Fibroblast of the conjunctiva (primary cell): Measurements from ENCODE around the gene FBLN1.
A peak's percentile ranks its signal among the peaks of the same experiment; 100 is the strongest.
"Not testable (repeated sequence)": the region's sequence is repeated elsewhere in the genome, so short reads cannot be mapped to it uniquely, and the experiment has no call there.

Experiments
- DNase-seq: peaks from one replicate; pipeline ENCODE4 v3.0.0-alpha.2; 2010; ENCODE audit warnings: low read depth

Gene FBLN1

GRCh38 chr22:45476814-45477213 lies 25.9 kb upstream of the FBLN1 start:
- DNase-seq, result no peak

GRCh38 chr22:45477366-45478107 lies 25.1 kb upstream of the FBLN1 start:
- DNase-seq, result no peak

- DNase-seq, result peak; percentile 96
These were observed 24.4 kb upstream of the FBLN1 start for GRCh38 chr22:45478108-45478771.

- no peak for DNase-seq
These were observed 22.0 kb upstream of the FBLN1 start for GRCh38 chr22:45480717-45481116.

GRCh38 chr22:45481661-45482060 lies 21.0 kb upstream of the FBLN1 start:
- DNase-seq, result no peak

- DNase-seq, result no peak
These were observed 20.5 kb upstream of the FBLN1 start for GRCh38 chr22:45482169-45482568.

- DNase-seq, result no peak
These were observed 19.4 kb upstream of the FBLN1 start for GRCh38 chr22:45483319-45483718.

GRCh38 chr22:45483918-45484499 lies 18.7 kb upstream of the FBLN1 start:
- no peak for DNase-seq

GRCh38 chr22:45484742-45485141 lies 17.9 kb upstream of the FBLN1 start:
- DNase-seq, result no peak

- DNase-seq, result no peak
These were observed 17.4 kb upstream of the FBLN1 start for GRCh38 chr22:45485261-45485660.

GRCh38 chr22:45488764-45489370 lies 13.8 kb upstream of the FBLN1 start:
- DNase-seq, result no peak

- no peak for DNase-seq
These were observed 11.8 kb upstream of the FBLN1 start for GRCh38 chr22:45490836-45491235.

- DNase-seq, result no peak
These were observed 10.8 kb upstream of the FBLN1 start for GRCh38 chr22:45491841-45492240.

- no peak for DNase-seq
These were observed 9.4 kb upstream of the FBLN1 start for GRCh38 chr22:45493286-45493771.

- DNase-seq, result not testable (repeated sequence)
These were observed 8.4 kb upstream of the FBLN1 start for GRCh38 chr22:45494306-45494705.

- not testable (repeated sequence) for DNase-seq
These were observed 7.1 kb upstream of the FBLN1 start for GRCh38 chr22:45495616-45496015.

- no peak for DNase-seq
These were observed 6.2 kb upstream of the FBLN1 start for GRCh38 chr22:45496451-45496941.

- DNase-seq, result no peak
These were observed 5.1 kb upstream of the FBLN1 start for GRCh38 chr22:45497351-45498145.

GRCh38 chr22:45499746-45500145 lies 2.9 kb upstream of the FBLN1 start:
- DNase-seq, result no peak

GRCh38 chr22:45503050-45503815 lies 550 bp downstream of the FBLN1 start:
- no peak for DNase-seq

GRCh38 chr22:45503816-45504372 lies 1.2 kb downstream of the FBLN1 start:
- no peak for DNase-seq
